Medulla oblongata (tissue), 1 donor: ENCODE data around the gene SOHLH1.

Experiments
- DNase-seq: peaks from one replicate; pipeline ENCODE4 v3.0.0-alpha.2; 2015; ENCODE audit errors: extremely low spot score

SOHLH1 gene

DNA sequence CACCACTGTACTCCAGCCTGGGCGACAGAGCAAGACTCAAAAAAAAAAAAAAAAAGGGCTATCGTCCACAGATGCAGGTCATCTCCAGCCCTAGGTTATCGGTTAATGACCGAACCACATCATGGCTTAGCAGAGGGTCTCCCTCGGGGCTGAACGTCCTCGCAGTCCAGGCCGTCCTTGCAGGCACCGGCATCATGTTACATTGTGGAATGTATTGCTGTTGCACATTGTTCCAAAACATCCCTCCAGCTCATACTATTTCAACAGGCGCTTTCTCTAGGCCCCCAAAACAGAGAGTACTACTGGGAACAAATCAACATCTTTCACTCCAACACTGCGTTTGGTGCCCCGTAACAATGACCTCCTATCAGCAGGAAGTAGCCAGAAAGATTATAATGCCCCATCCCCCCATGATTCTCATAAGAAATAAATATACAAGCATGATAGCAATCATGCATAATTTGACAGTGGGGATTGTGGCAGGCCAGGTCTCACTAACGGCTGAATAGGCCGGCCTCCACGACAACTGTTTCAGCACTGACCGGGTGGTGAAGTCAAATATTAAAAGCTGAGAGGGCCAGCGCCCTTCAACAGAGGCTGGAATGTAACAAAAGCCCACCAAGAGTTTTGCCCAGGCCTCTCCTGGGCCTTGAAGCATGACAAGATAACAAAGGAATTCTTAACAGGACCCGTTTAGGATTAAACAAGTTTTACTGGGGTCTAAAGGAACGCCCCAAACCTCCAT, 37.3 kb downstream of the SOHLH1 start:
- DNase-seq = no peak

DNA sequence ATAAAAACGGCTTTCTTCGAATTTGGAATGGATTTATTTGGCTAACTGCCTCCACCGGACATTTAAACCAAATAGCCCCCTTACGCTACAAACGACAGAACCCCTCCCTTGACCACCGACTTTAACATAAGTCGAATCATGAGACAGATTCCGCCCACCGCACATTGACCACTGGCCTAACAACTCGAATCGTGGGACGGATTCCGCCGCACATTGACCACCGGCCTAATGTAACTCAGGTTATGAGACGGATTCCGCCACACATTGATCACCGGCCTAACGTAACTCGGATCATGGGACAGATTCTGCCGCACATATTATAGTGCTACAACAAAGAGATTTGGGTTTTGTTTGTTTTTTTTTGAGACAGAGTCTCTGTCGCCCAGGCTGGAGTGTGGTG, 38.9 kb downstream of the SOHLH1 start:
- no peak for DNase-seq

DNA sequence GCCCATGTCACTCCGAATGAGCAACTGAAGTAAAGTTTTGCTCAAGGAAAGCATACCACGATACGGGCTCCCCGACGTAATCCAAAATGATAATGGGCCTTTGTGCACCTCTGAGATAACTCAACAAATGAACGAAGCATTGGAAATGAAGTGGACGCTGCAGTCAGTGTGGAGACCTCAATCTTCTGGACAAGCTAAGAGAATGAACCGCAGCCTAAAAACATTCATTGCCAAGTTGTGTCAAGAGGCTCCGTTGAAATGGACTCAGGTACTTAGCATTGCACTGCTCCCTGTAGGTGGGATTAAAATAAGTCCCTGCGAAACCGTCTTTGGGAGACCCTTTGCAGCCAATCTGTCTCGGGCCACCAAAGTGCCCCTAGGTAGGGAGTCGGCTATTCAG, 40.0 kb downstream of the SOHLH1 start:
- DNase-seq = no peak

DNA sequence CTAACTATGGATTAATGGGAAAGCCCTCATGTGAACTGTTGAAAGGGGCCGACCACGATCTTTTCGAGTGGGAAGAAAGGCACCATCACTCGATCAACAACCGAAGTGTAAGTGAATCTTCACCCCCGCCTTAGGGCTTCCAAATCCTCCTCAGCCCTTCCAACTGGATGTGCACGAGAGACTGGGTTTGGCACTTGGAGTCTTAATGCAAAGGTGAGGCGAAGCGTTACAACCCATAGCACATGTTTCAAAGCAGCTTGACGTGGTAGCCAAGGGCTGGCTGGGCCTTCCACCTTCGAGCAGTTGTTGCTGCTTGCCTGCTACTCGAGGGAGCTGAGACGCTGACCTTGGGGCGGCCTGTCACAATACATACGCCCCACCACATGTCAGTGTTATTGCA, 41.9 kb downstream of the SOHLH1 start:
- no peak for DNase-seq

DNA sequence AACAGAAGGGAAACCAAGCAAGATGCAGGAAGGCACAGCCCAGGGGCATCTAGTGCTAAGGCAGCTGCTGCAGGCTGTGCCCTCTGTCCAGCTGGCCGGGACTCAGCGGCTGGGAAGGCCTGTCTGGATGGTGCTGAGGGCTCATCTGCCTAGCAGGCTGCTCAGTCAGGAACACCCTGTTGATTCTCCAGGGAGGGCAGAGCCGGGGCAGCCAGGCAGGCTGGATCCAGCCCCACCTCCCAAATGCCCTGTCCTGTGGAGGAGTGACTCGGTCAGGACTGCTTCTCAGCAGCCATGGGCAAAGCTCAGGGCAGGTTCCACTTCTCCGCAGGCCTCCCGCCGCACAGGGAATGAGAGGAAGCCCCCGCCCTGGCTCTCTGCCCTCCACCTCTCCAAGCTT, 44.0 kb downstream of the SOHLH1 start:
- DNase-seq = no peak

DNA sequence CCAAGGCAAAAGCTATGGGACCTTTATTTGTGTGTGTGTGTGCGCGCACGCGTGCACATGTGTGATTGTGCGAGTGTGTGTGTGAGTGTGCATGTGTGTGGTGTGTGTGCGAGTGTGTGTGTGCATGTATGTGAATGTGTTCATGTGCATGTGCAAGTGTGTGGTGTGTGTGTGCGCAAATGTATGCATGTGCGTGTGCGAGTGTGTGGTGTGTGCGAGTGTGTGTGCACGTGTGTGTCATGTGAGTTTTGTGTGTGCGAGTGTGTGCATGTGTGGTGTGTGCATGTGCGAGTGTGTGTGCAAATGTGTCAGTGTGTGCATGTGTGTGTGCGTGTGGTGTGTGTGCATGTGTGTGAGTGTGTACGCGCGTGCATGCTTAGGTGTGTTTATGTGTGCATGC, 48.9 kb downstream of the SOHLH1 start:
- DNase-seq = no peak

DNA sequence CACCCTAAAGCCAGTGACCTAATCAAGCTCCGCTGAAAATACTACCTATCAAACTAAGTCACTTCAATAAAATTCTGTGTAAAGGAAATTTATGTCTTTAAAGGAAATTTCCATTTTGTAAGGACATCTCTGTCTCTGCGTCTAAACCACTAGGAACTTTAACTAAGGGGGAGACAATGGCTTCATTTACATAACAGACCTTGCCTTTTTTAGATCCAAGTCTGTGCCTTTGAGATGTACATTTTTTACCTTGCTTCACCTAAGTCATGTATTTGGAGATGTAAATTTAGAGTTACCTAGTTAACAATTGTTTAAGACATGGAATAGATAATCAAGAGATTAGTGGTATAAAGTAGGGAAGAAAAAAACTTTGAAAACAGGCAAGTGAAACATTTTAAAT, 49.8 kb downstream of the SOHLH1 start:
- no peak for DNase-seq

DNA sequence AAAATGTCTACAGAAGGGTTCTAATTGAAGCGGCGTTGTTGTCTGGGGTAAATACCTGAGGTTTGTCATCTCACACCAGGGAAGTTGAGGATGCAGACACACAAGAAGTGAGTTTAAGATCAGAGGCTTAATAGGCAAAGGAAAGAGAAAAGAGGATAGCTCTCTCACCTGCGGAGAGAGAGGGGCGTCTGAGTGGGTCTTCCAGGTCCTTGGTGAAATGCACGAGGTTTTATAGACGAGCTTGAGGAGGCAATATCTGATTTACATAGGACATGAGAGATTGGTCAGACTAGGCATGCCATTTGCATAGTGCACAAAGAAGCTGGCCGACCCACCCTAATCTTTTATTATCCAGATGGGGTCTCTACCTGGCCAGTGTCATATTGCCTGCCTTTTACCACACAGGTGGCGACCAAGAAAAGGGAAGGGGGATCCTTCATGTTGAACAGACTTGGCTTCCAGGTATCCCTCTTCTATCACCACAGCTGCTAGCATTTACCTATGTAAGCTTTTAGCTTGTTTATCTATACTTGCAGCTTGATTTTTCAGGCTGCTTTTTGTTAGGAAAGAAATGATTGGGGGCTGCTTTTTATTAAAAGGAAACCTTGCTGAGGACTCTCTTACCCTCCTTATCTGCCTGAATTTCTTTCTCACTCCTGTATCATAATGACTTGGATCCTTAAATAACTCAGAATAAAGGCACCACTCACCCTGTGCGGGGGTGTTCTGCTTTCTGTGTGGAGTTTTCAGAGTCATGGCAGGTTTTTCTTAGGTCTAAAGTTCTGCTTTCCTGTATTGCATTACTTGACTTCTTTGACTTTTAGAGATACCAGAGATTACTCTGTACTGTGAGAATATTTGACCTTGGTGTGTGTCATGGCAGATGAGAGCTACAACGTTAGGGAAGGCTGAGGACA, 50.5 kb downstream of the SOHLH1 start:
- no peak for DNase-seq

DNA sequence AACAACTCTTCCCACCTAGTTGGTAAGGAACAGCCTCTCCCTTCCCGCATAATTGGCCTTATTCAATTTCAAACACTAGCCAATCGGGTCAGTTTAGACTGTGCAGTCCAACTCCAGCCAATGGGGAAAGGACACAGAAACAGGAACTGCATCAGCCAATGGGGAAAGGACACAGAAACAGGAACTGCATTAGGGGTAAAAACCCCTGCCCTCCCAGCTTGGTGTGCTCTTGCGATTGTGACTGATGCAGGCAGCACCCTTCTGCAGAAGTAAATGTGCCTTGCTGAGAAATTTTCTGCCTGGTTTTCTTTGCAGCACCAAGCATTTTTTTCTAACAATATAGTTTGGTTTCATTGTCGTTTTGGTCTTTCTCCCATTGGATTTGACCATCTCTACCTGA, 51.4 kb downstream of the SOHLH1 start:
- DNase-seq = no peak

DNA sequence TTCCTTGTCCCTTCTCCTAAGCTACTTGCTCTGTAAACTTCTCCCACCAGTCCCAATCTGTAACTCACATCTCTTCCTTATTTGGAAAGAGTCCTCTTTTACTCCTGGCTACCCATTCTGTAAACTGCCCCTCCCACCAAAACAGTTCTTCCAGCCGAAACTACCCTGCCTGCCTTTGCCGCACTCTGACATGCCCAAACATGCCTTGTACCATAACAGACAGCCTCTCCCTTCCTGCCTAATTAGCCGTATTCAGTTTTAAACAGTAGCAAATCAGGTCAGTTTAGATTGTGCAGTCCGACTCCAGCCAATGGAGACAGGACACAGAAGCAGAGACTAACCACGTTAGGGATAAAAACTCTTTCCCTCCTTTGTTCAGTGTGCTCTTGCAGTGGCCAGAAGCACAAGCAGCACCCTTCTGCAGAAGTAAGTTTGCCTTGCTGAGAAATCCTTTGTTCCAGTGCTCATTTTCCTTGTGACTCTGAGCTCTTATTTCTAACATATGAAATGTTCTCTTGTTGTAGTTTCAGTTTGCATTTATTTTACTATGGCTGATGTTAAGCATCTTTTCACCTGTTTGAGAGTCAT, 54.6 kb downstream of the SOHLH1 start:
- DNase-seq = no peak
